Osteoblast (primary cell): ENCODE results near the gene PLCL1. TPM values are rescaled to one million over a fixed set of nuclear protein-coding genes. Genes with fewer than 3 reads are reported as not detected.

Source experiments
- DNase-seq: peaks from one replicate; pipeline ENCODE4 v3.0.0; 2011; ENCODE audit warnings: low spot score, mixed read lengths; ENCODE audit not compliant: insufficient read length; ENCODE audit errors: missing footprints
- H2AFZ ChIP-seq: 2 replicates; pipeline ENCODE4 v1.6.0; 2011; ENCODE audit warnings: mild to moderate bottlenecking, low read length
- H3K27ac ChIP-seq: 2 replicates; pipeline ENCODE4 v1.5.1; 2011; ENCODE audit warnings: mild to moderate bottlenecking, low read depth, low read length, moderate library complexity
- H3K27me3 ChIP-seq: 2 replicates; pipeline ENCODE4 v1.6.0; 2012; ENCODE audit warnings: mild to moderate bottlenecking, control low read depth, inconsistent platforms, low read length, moderate library complexity; ENCODE audit not compliant: insufficient read depth
- H3K36me3 ChIP-seq: 2 replicates; pipeline ENCODE4 v1.5.1; 2011; ENCODE audit warnings: mild to moderate bottlenecking, low read length, control low read depth, moderate library complexity; ENCODE audit not compliant: insufficient read depth
- H3K4me1 ChIP-seq: 2 replicates; pipeline ENCODE4 v1.5.1; 2011; ENCODE audit warnings: mild to moderate bottlenecking, low read length, control low read depth, moderate library complexity; ENCODE audit not compliant: insufficient read depth
- H3K4me2 ChIP-seq: 2 replicates; pipeline ENCODE4 v1.6.0; 2011; ENCODE audit warnings: mild to moderate bottlenecking, low read length; ENCODE audit not compliant: insufficient read depth
- H3K4me3 ChIP-seq: fragments of 200-600 bp; sonication (generic); 3 replicates; pipeline ENCODE4 v1.5.1; 2012; ENCODE audit warnings: mild to moderate bottlenecking, low read length, inconsistent platforms; ENCODE audit not compliant: insufficient read depth
- H3K79me2 ChIP-seq: 2 replicates; pipeline ENCODE4 v1.6.0; 2012; ENCODE audit warnings: mild to moderate bottlenecking, low read length, control low read depth, inconsistent platforms; ENCODE audit not compliant: insufficient read depth
- H3K9me3 ChIP-seq: 2 replicates; pipeline ENCODE4 v1.5.1; 2011; ENCODE audit warnings: low read depth, low read length, control low read depth
- H4K20me1 ChIP-seq: 2 replicates; pipeline ENCODE4 v1.6.0; 2012; ENCODE audit warnings: mild to moderate bottlenecking, low read length, control low read depth; ENCODE audit not compliant: insufficient read depth
- total RNA-seq: library from RNA; depleted of rRNA; stranded (reverse); fragments of >200 nt; gene quantifications from 2 replicates; pipeline ENCODE4 v1.2.3, GENCODE V29; 2012
- TF ChIP-seq, protein P1 (sequence below): IDR thresholded peaks from 2 replicates; pipeline ENCODE4 v1.5.1; 2011; ENCODE audit warnings: mild to moderate bottlenecking, low read depth, low read length, moderate library complexity; ENCODE audit errors: extremely low read depth

PLCL1 gene
- total RNA-seq, 1 donor = 4.0 TPM

DNA sequence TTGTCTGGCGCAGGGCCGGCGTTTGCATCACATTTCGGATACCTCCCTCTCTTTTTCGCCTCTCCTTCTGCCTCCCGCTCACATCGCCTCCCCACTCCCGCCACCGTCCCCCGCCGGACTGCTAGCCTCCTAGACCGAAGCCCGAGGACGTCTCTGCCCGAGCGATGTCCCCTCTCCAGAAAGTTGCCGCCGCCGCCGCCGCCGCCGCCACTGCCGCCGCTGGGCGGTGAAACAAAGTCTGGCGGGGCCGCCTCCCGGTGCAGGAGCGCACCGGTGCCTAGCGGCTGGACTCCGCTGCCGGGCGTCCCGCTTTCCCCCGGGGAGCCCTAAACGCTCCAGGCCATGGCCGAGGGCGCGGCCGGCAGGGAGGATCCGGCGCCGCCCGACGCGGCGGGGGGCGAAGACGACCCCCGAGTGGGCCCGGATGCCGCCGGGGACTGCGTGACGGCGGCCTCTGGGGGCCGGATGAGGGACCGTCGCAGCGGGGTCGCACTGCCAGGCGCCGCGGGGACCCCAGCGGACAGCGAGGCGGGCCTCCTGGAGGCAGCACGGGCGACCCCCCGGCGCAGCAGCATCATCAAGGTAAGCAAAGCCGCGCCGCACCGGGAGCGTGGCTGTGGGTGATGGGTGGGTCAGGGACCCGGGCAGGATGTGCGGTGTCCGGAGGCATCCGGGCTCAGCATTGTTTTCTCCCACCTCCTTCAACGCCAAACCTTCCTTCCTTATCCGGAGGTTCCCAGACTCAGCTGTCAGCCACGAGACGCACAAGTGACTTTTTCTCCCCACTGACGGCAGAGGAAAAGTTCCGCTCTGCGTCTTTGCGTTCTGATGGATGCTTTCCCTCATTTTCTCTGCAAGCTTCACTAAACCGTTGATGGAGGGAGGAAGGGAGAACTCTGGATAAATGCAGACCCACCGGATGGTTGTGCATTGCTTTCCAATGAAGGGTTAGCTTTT, 643 bp downstream of the PLCL1 start:
- Histone ChIP-seq H2AFZ (peak overlapping the region; percentile 64), H3K79me2 (no peaks in the 10 kb centered on the region), H3K27ac (no peak overlapping the region), H3K27me3 (peaks cover 43% of the 10 kb centered on the region), H3K36me3 (no peaks in the 10 kb centered on the region), H3K4me1 (peaks cover 14% of the 10 kb centered on the region), H3K9me3 (no peaks in the 10 kb centered on the region), H4K20me1 (no peaks in the 10 kb centered on the region), H3K4me3 (peak overlapping the region; percentile 71), H3K4me2 (peak overlapping the region; percentile 81)
- DNase-seq = peak; percentile 74
- TF ChIP-seq, protein P1, sequence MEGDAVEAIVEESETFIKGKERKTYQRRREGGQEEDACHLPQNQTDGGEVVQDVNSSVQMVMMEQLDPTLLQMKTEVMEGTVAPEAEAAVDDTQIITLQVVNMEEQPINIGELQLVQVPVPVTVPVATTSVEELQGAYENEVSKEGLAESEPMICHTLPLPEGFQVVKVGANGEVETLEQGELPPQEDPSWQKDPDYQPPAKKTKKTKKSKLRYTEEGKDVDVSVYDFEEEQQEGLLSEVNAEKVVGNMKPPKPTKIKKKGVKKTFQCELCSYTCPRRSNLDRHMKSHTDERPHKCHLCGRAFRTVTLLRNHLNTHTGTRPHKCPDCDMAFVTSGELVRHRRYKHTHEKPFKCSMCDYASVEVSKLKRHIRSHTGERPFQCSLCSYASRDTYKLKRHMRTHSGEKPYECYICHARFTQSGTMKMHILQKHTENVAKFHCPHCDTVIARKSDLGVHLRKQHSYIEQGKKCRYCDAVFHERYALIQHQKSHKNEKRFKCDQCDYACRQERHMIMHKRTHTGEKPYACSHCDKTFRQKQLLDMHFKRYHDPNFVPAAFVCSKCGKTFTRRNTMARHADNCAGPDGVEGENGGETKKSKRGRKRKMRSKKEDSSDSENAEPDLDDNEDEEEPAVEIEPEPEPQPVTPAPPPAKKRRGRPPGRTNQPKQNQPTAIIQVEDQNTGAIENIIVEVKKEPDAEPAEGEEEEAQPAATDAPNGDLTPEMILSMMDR = no peak

DNA sequence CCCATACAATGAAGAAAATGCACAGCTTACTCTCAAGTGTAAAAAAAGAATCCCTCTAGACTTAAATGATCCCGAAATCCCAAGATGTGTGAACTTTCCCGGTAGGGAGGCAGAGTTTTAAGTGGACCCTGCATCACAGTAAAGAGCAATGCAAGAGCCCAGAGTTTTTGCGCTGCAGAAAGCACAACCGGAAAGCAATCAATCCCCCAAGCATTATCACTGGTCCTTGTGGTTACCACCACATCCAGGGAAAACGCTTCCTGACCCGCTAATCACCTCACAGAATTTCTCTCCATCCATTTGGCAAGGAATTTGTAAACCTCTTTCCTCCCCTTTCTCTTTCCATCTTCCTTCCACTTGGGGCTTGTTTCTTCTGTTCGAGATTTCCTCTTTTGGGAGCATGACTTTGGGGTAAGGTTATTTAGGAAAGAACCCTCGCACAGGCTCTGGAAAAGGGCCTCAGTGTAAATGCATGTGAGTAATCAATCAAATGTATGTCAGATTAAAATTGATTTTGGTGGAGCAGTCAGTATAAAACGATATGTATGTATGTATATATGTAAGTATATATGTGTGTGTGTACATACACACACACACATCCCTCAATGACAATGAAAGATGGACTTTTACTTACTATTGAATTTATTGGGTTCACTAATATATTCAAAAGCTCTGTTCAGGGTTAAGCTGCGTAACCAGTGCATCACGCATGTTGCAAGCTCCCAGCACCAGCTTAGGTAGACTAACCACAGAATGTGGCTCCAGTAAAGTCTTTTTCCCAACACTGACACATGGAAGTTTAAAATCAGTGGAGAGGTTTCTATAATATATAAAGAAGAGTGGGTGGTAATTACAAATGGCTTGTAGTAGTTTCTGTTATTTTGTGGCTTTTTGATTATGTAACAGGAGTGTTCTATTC, 1.6 kb downstream of the PLCL1 start:
- peak overlapping the region; percentile 81 for H3K4me2 ChIP-seq
- H3K79me2 ChIP-seq = no peaks in the 10 kb centered on the region
- H3K9me3 ChIP-seq = no peaks in the 10 kb centered on the region
- peak overlapping the region; percentile 52 for H2AFZ ChIP-seq
- peak overlapping the region; percentile 71 for H3K4me3 ChIP-seq
- no peak overlapping the region for H3K27ac ChIP-seq
- peaks cover 37% of the 10 kb centered on the region for H3K27me3 ChIP-seq
- H4K20me1 ChIP-seq = no peaks in the 10 kb centered on the region
- peaks cover 14% of the 10 kb centered on the region for H3K4me1 ChIP-seq
- H3K36me3 ChIP-seq = no peaks in the 10 kb centered on the region
- DNase-seq = no peak
- TF ChIP-seq, protein P1 = no peak

DNA sequence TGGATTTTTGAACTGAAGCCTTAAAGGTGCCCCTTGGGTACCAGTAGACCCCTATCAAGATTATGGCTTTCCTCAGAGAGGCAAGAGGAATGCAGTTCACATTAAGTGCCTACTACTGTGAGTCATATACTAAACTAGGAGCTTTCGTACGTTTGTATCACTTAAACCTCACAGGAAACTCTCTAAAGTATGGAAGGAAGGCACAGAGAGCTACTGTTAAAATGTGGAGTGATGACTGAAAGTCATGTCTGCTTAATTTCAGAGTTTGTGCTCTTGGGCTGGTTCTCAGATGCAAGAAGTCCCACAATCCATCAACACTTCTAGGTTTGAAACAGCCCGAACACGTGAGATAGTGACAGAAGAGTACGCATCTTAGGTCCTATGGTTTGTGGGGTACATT, 4.7 kb downstream of the PLCL1 start:
- H3K79me2 ChIP-seq = no peaks in the 10 kb centered on the region
- no peaks in the 10 kb centered on the region for H4K20me1 ChIP-seq
- H3K4me1 ChIP-seq = peaks cover 9% of the 10 kb centered on the region
- H3K9me3 ChIP-seq = no peaks in the 10 kb centered on the region
- H3K27me3 ChIP-seq = peaks cover 31% of the 10 kb centered on the region
- no peaks in the 10 kb centered on the region for H3K36me3 ChIP-seq
- H3K4me3 ChIP-seq = no peak overlapping the region
- no peak overlapping the region for H3K27ac ChIP-seq
- TF ChIP-seq, protein P1 = no peak
- no peak overlapping the region for H3K4me2 ChIP-seq
- DNase-seq = no peak
- no peak overlapping the region for H2AFZ ChIP-seq

GRCh38 chr2:197810016-197810415, 5.6 kb downstream of the PLCL1 start:
- H3K27me3 ChIP-seq = peaks cover 27% of the 10 kb centered on the region
- DNase-seq = no peak
- no peaks in the 10 kb centered on the region for H3K79me2 ChIP-seq

More at GRCh38 chr2:197810016-197810415, 5.6 kb downstream of the PLCL1 start:
- Histone ChIP-seq H3K4me1 (peaks cover 7% of the 10 kb centered on the region), H2AFZ (no peak overlapping the region), H3K4me2 (no peak overlapping the region), H3K4me3 (no peak overlapping the region), H3K9me3 (no peaks in the 10 kb centered on the region), H3K27ac (no peak overlapping the region), H3K36me3 (no peaks in the 10 kb centered on the region), H4K20me1 (no peaks in the 10 kb centered on the region)
- TF ChIP-seq, protein P1 = no peak
